Measurements from ENCODE around the gene ZKSCAN5. TPM values are rescaled to one million over a fixed set of nuclear protein-coding genes. Genes with fewer than 3 reads are reported as not detected.

ZKSCAN5 gene
- total and polyA plus RNA-seq, 2 donors (not counting 3 experiments of a cell fraction or from before 2014, with no cell fraction given) = 4.3 to 9.7 TPM

- peak overlapping the region; percentile 91 for H2AFZ ChIP-seq (ENCODE audit: low read depth, low read length)
- intact Hi-C loops (cut with micrococcal nuclease) = no loop called here
- H3K4me3 ChIP-seq (replicated peaks in 1 of 3; ENCODE audit: insufficient read depth in 1 of 3, low read depth in 1 of 3, low read length in 3 of 3) = peak overlapping the region; percentile 81 to 93 (median 92)
- POLR2A ChIA-PET = interaction anchor here (1.5 kb wide), 1 partner anchor 47 kb away, joined by 4 read pairs; the partner anchor contains the start of gene ZKSCAN5
- dilution Hi-C loops (cut with MboI; ENCODE audit: extremely low pct_ligation_motif_present, low sequenced_read_pairs) = no loop called here
- peaks cover 2% of the 10 kb centered on the region for H3K79me2 ChIP-seq (ENCODE audit: control insufficient read depth, insufficient read depth, low read length)
- H3K36me3 ChIP-seq (ENCODE audit: control insufficient read depth in 2 of 2, extremely low read depth in 1 of 2, insufficient read depth in 2 of 2, low read length in 2 of 2) = no peaks in the 10 kb centered on the region
- CTCF ChIA-PET = no interaction called here
- H3K4me2 ChIP-seq (ENCODE audit: insufficient read depth, low read length) = peak overlapping the region; percentile 96
- DNase-seq (ENCODE audit: low read depth, low spot score) = peak; percentile 28
- H3K27ac ChIP-seq (ENCODE audit: insufficient read depth, low read depth, low read length) = peak overlapping the region; percentile 91
- FAIRE-seq = no peak
- H3K9me1 ChIP-seq (replicated peaks; ENCODE audit: control insufficient read depth, extremely low read depth, insufficient read depth, low read length) = no peaks in the 10 kb centered on the region
- H3K4me1 ChIP-seq (ENCODE audit: control insufficient read depth, extremely low read depth, insufficient read depth, low read length) = peaks cover 10% of the 10 kb centered on the region
- TF ChIP-seq POLR2AphosphoS5 (IDR thresholded peaks at IDR 0.05; ENCODE audit: insufficient read depth, low read depth, low read length) = no peak
- TF ChIP-seq JUN (IDR thresholded peaks at IDR 0.05; ENCODE audit: borderline replicate concordance, insufficient read depth, insufficient read length, low read depth) = no peak
- TF ChIP-seq EZH2 (IDR thresholded peaks at IDR 0.05; ENCODE audit: borderline replicate concordance, low read depth, low read length, severe bottlenecking) = no peak
- no peak for TF ChIP-seq POLR2A (IDR thresholded peaks at IDR 0.05; ENCODE audit: low read depth, low read length)
- TF ChIP-seq MYC (IDR thresholded peaks at IDR 0.05; ENCODE audit: low read depth, low read length) = no peak
- no peak for TF ChIP-seq GATA2 (IDR thresholded peaks at IDR 0.05; ENCODE audit: insufficient read depth, insufficient read length, low read depth, low read length)
- TF ChIP-seq MAX (IDR thresholded peaks at IDR 0.05; ENCODE audit: insufficient read depth, insufficient read length) = no peak
- TF ChIP-seq CTCF (IDR thresholded peaks at IDR 0.05; ENCODE audit: extremely low read depth in 1 of 2, insufficient read depth in 1 of 2, low read depth in 1 of 2, low read length in 2 of 2) = no peak
- no peak for TF ChIP-seq FOS (IDR thresholded peaks at IDR 0.05; ENCODE audit: borderline replicate concordance, insufficient read depth, low read length)
- no peaks in the 10 kb centered on the region for H4K20me1 ChIP-seq (replicated peaks; ENCODE audit: control insufficient read depth, extremely low read depth, insufficient read depth, low read length)
- no TSS peak for BruUV-seq (replicated peaks)
- peak overlapping the region; percentile 87 for H3K9ac ChIP-seq (replicated peaks; ENCODE audit: extremely low read depth, insufficient read depth, low read length)
- no peaks in the 10 kb centered on the region for H3K27me3 ChIP-seq (ENCODE audit: control insufficient read depth in 2 of 2, insufficient read depth in 2 of 2, low read length in 2 of 2)
- no peaks in the 10 kb centered on the region for H3K9me3 ChIP-seq (replicated peaks; ENCODE audit: control insufficient read depth, insufficient read depth, low read length)
Measured at GRCh38 chr7:99551334-99551733, 46.9 kb downstream of the ZKSCAN5 start.

Measured in endothelial cell of umbilical vein (primary cell).